CD4-positive, alpha-beta T cell (primary cell): ENCODE measurements around the gene FAM32A. TPM values are rescaled to one million over a fixed set of nuclear protein-coding genes. Genes with fewer than 3 reads are reported as not detected.
"Not testable (repeated sequence)": the region's sequence is repeated elsewhere in the genome, so short reads cannot be mapped to it uniquely, and the experiment has no call there.

Experiments used
- ATAC-seq: fragments of 200-7000 bp; cut with Tn5 transposase; one replicate; pipeline ENCODE4 v1.10.0; 2022; ENCODE audit warnings: mild to moderate bottlenecking; ENCODE audit not compliant: poor library complexity
- CTCF ChIA-PET: fragments of 350-600 bp; sonication (Branson Sonifier 250); formaldehyde crosslinking; loops from one replicate; lab custom pipeline; 2021; ENCODE audit warnings: antibody characterized with exemption, inconsistent platforms; lab: Charles Lee
- POLR2A ChIA-PET: fragments of 350-600 bp; sonication (Branson Sonifier 250); formaldehyde crosslinking; loops from one replicate; lab custom pipeline; 2021; ENCODE audit warnings: antibody characterized with exemption, inconsistent platforms; lab: Charles Lee
- DNase-seq, 14 experiments: peaks; one replicate each; pipeline ENCODE4 v3.0.0-alpha.2; 2013 to 2020; ENCODE audit warnings: mixed read lengths in 2 of 14
- H3K27ac ChIP-seq, 2 donors: one replicate each; pipeline versions ENCODE4 v1.5.1 to v1.7.0; 2013; ENCODE audit warnings: low read length in 2 of 2, low read depth in 1 of 2, mild to moderate bottlenecking in 1 of 2
- H3K27me3 ChIP-seq, 2 experiments: 1 replicate in 1 of 2; 2 replicates in 1 of 2; pipeline versions ENCODE4 v1.6.1 to v1.7.0; 2013; ENCODE audit warnings: low read length in 2 of 2, control low read depth in 1 of 2, mild to moderate bottlenecking in 1 of 2, moderate library complexity in 1 of 2; ENCODE audit not compliant: insufficient read depth in 2 of 2, control insufficient read depth in 1 of 2
- H3K36me3 ChIP-seq: one replicate; pipeline ENCODE4 v1.6.1; 2013; ENCODE audit warnings: low read length, control low read depth; ENCODE audit not compliant: insufficient read depth
- H3K4me1 ChIP-seq: one replicate; pipeline ENCODE4 v1.6.1; 2013; ENCODE audit warnings: low read length, control low read depth; ENCODE audit not compliant: insufficient read depth
- H3K4me3 ChIP-seq: one replicate; pipeline ENCODE4 v1.5.1; 2013; ENCODE audit warnings: mild to moderate bottlenecking, low read length, moderate library complexity
- H3K9me3 ChIP-seq, 2 experiments: 1 replicate in 1 of 2; 2 replicates in 1 of 2; pipeline versions ENCODE4 v1.6.1 to v1.7.0; 2013; ENCODE audit warnings: low read length in 2 of 2, mild to moderate bottlenecking in 2 of 2, control low read depth in 1 of 2, moderate library complexity in 1 of 2; ENCODE audit not compliant: control insufficient read depth in 1 of 2, insufficient read depth in 1 of 2
- H3K27ac Mint-ChIP-seq: one replicate; pipeline ENCODE4 v1.8.0; 2020; ENCODE audit warnings: mixed read lengths
- H3K27me3 Mint-ChIP-seq: one replicate; pipeline ENCODE4 v1.8.0; 2021; ENCODE audit warnings: mixed read lengths
- H3K36me3 Mint-ChIP-seq: one replicate; pipeline ENCODE4 v1.8.0; 2021; ENCODE audit warnings: low read depth, mixed read lengths
- H3K4me1 Mint-ChIP-seq: one replicate; pipeline ENCODE4 v1.8.0; 2021; ENCODE audit warnings: low read depth, mixed read lengths
- H3K4me3 Mint-ChIP-seq: one replicate; pipeline ENCODE4 v1.8.0; 2020; ENCODE audit warnings: mild to moderate bottlenecking, mixed read lengths
- H3K9me3 Mint-ChIP-seq: one replicate; pipeline ENCODE4 v1.8.0; 2020; ENCODE audit warnings: mixed read lengths
- CTCF ChIP-seq: fragments of 200-600 bp; IDR thresholded peaks from one replicate; pipeline ENCODE4 v1.8.0; 2022; ENCODE audit warnings: antibody characterized with exemption, mild to moderate bottlenecking
- intact Hi-C, 2 experiments: fragments of 100-400 bp; cut with DNase I in 1 of 2; cut with micrococcal nuclease in 1 of 2; formaldehyde crosslinking; loops; one replicate each; pipeline versions ENCODE4 v1.15.1 to v1.9.0; 2023 to 2025; cut with DNase I, micrococcal nuclease
- total RNA-seq, 174 experiments: library from RNA in 2 of 174; stranded (reverse) in 2 of 174; gene quantifications; one replicate each; pipeline ENCODE4 v1.2.3 and lab custom pipeline; 2021 to 2026

Gene FAM32A
- total RNA-seq, 2 experiments from 2014 or later, result 44.5 to 50.3 TPM

DNA sequence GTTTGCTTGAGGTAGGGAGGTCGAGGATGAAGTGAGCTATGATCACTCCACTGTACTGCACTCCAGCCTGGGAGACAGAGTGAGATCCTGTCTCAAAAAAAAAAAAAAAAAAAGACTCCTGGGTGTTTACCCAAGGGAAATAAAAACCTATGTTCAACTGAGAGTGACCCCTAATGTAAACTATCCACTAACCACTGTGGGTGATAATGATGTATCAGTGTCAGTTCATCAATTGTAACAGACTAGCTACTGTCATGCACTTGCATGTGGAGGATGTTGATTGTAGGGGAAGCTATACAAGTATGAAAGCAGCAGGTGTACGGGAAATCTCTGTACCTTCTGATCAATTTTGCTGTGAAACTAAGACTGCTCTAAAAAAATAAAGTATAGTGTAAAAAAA is 9.3 kb upstream of the FAM32A start:
- ChIA-PET POLR2A (no interaction called here), CTCF (no interaction called here)
- Histone ChIP-seq H3K27ac (no peak overlapping the region), H3K9me3 (peaks cover 0 to 10% of the 10 kb centered on the region in 2 experiments), H3K4me3 (no peak overlapping the region), H3K36me3 (no peaks in the 10 kb centered on the region), H3K4me1 (no peaks in the 10 kb centered on the region), H3K27me3 (no peaks in the 10 kb centered on the region)
- no peaks in the 10 kb centered on the region for H3K4me1 Mint-ChIP-seq
- no peaks in the 10 kb centered on the region for H3K27me3 Mint-ChIP-seq
- H3K36me3 Mint-ChIP-seq, result no peaks in the 10 kb centered on the region
- ATAC-seq (no peak), DNase-seq (no peak)
- no peak for TF ChIP-seq CTCF
- H3K9me3 Mint-ChIP-seq, result no peaks in the 10 kb centered on the region
- H3K4me3 Mint-ChIP-seq, result no peak overlapping the region
- intact Hi-C loops, result no loop called here
- no peak overlapping the region for H3K27ac Mint-ChIP-seq

GRCh38 chr19:16178866-16179265 is 6.3 kb upstream of the FAM32A start:
- H3K27ac Mint-ChIP-seq, H3K4me3 ChIP-seq, H3K36me3 ChIP-seq, H3K36me3 Mint-ChIP-seq, H3K27me3 ChIP-seq, H3K9me3 Mint-ChIP-seq, intact Hi-C loops, H3K27ac ChIP-seq, CTCF ChIA-PET, H3K4me1 Mint-ChIP-seq, H3K4me3 Mint-ChIP-seq, H3K27me3 Mint-ChIP-seq, ATAC-seq, DNase-seq: not testable (repeated sequence)
- POLR2A ChIA-PET, result interaction anchor here (0.7 kb wide), 1 partner anchor 109 kb away, joined by 3 read pairs; no protein-coding TSS in a partner anchor
- H3K9me3 ChIP-seq, result peaks cover 0 to 10% of the 10 kb centered on the region in 2 experiments
- H3K4me1 ChIP-seq, result peaks cover 11% of the 10 kb centered on the region

DNA sequence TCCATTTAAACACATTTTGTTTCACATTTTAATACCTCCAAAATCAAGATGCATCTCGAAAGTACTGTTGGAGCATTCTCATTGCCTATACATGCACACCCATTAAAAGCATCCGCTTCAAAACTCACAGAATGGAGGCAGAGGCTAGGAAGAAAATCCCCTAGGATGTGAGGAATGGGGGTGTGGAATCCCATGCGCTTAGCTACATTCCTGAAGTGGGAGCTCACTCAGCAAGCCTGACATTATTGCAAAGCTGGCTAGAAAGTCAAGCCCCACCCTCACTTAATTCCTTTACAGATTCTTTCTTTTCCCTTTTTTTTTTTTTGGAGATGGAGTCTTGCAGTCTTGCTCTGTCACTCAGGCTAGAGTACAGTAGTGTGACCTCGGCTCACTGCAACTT is 4.6 kb upstream of the FAM32A start:
- DNase-seq (no peak), ATAC-seq (no peak)
- Mint-ChIP-seq H3K9me3 (no peaks in the 10 kb centered on the region), H3K27ac (no peak overlapping the region), H3K4me3 (no peak overlapping the region), H3K36me3 (peaks cover 7% of the 10 kb centered on the region), H3K27me3 (no peaks in the 10 kb centered on the region), H3K4me1 (peaks cover 14% of the 10 kb centered on the region)
- no peaks in the 10 kb centered on the region for H3K36me3 ChIP-seq
- no peak for TF ChIP-seq CTCF
- no peaks in the 10 kb centered on the region for H3K27me3 ChIP-seq
- peaks cover 18% of the 10 kb centered on the region for H3K4me1 ChIP-seq
- no peak overlapping the region for H3K4me3 ChIP-seq
- intact Hi-C loops, result loop anchor here (10.0 kb wide), 2 partner anchors 106 to 736 kb away; partner anchors contain the start of genes TPM4 (in 1 of the 2) and WIZ (in 1 of the 2)
- POLR2A ChIA-PET, result no interaction called here
- H3K27ac ChIP-seq, result no peak overlapping the region
- CTCF ChIA-PET, result interaction anchor here (3.2 kb wide), 1 partner anchor 139 kb away, joined by 15 read pairs; no protein-coding TSS in a partner anchor
- peaks cover 0 to 2% of the 10 kb centered on the region in 2 experiments for H3K9me3 ChIP-seq
